GM18519 (cell line): ENCODE data around the gene UGT1A10.
"Not testable (repeated sequence)": the region's sequence is repeated elsewhere in the genome, so short reads cannot be mapped to it uniquely, and the experiment has no call there.

Experiments
- ATAC-seq: cut with Tn5 transposase; IDR thresholded peaks from one replicate; pipeline ENCODE4 v1.9.1; 2021; ENCODE audit warnings: mild to moderate bottlenecking, moderate library complexity; ENCODE audit not compliant: unreplicated experiment, low FRiP score

The UGT1A10 gene

GRCh38 chr2:233736868-233737653, 100.8 kb downstream of the UGT1A10 start:
- not testable (repeated sequence) for ATAC-seq

GRCh38 chr2:233740870-233741269, 104.6 kb downstream of the UGT1A10 start:
- ATAC-seq: no peak

- no peak for ATAC-seq
These were observed 107.4 kb downstream of the UGT1A10 start for GRCh38 chr2:233743464-233744259.

GRCh38 chr2:233745073-233745755, 109.0 kb downstream of the UGT1A10 start:
- ATAC-seq: no peak

- not testable (repeated sequence) for ATAC-seq
These were observed 109.6 kb downstream of the UGT1A10 start for GRCh38 chr2:233745838-233746237.

GRCh38 chr2:233746475-233747282, 110.4 kb downstream of the UGT1A10 start:
- no peak for ATAC-seq

- no peak for ATAC-seq
These were observed 111.0 kb downstream of the UGT1A10 start for GRCh38 chr2:233747283-233747544.

- ATAC-seq: not testable (repeated sequence)
These were observed 114.4 kb downstream of the UGT1A10 start for GRCh38 chr2:233750689-233751088.

GRCh38 chr2:233751212-233752009, 115.2 kb downstream of the UGT1A10 start:
- ATAC-seq: not testable (repeated sequence)

GRCh38 chr2:233754872-233755611, 118.8 kb downstream of the UGT1A10 start:
- ATAC-seq: no peak

GRCh38 chr2:233756429-233757081, 120.3 kb downstream of the UGT1A10 start:
- ATAC-seq: no peak

- ATAC-seq: no peak
These were observed 121.9 kb downstream of the UGT1A10 start for GRCh38 chr2:233758141-233758540.

- no peak for ATAC-seq
These were observed 122.6 kb downstream of the UGT1A10 start for GRCh38 chr2:233758849-233759248.

- no peak for ATAC-seq
These were observed 123.8 kb downstream of the UGT1A10 start, which contains the start of gene UGT1A1 for GRCh38 chr2:233760043-233760442. Gene UGT1A1 (plus strand): TSS chr2:233760270. CDS start chr2:233760288, 18 bp downstream.

GRCh38 chr2:233761040-233761769, 125.0 kb downstream of the UGT1A10 start:
- ATAC-seq: no peak

- ATAC-seq: no peak
These were observed 128.0 kb downstream of the UGT1A10 start for GRCh38 chr2:233764264-233764663.

GRCh38 chr2:233764761-233765160, 128.5 kb downstream of the UGT1A10 start:
- ATAC-seq: no peak

- ATAC-seq: no peak
These were observed 130.2 kb downstream of the UGT1A10 start for GRCh38 chr2:233766416-233766815.
